NCI-H2171 (cell line): ENCODE measurements around the gene KIF22.
"Not testable (repeated sequence)": the region's sequence is repeated elsewhere in the genome, so short reads cannot be mapped to it uniquely, and the experiment has no call there.

ENCODE experiments used
- DNase-seq: peaks from one replicate; lab custom pipeline; 2025; lab: John Stamatoyannopoulos, UW

The KIF22 gene

GRCh38 chr16:29766571-29766970, 24.0 kb upstream of the KIF22 start:
- DNase-seq = no peak

- no peak for DNase-seq
These were observed 23.5 kb upstream of the KIF22 start for GRCh38 chr16:29767062-29767461.

DNA sequence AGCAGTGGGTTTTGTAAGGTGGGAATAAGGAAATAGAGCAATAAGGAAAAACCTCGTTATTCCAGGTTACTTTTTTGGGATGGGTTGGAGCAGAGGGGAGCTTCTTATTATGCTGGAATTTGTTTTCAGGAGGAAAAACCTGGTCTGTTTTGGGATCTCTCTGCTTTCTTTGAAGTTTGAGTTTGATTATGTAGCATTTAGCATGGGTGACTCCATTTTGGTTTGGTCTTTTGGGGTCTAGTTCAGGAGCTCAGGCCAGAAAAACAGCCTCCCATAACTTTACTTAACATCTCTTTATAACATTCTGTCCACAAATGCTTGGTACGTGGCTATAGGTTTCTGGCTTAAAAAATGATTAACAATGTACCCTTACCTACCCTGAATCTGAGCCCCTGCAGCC, 21.0 kb upstream of the KIF22 start:
- DNase-seq = no peak

DNA sequence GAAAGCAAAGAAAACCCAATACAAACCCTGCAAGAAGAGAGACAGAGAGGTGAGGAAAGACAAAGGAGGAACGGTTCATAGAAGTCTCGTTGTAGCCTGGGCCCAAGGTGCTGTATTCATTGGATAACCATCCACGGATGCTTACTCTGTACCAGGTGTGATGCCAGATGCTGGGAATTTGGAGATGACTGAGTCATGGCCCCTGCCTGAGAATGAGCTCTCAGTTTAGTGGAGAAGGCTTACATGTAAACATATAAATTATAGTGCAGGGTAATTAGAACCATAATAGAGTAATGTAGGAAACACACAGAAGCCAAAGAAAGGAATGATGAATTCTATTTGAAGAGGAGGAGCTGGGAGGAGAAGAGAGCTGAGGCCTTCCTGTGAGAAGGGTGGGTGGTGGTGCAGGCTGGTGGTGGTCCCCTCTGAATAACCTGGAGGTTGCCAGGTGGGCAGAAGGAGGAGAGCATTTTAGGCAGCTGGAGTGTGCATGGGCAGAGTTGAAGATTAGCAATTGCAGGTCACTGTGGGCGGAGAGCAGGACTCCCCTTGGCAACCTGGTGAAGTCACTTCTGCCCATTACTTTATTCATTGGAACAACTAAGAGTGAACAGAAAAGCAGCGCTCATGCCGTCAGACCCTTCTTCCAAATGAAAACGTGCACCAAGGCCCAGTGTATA, 20.2 kb upstream of the KIF22 start:
- peak; percentile 27 for DNase-seq

- not testable (repeated sequence) for DNase-seq
These were observed 18.2 kb upstream of the KIF22 start for GRCh38 chr16:29772330-29772729.

DNA sequence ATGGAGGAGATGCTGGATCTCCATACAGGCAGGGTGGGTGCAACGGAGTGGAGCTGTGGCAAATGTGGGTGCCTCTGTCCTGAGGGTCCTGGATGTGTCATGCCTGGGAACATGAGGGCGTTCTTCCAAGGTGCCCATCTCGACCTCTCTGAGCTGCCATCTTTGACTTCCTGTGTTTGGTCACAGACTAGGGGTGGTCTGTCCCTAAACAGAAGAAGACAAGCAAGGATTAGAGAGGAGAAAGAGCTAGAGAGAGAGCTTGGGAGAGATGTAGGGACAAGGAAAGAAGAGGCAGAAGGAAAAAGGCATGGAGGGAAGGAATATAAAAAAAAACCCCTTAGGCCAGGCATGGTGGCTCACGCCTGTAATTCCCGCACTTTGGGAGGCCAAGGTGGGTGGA, 15.8 kb upstream of the KIF22 start:
- no peak for DNase-seq

- DNase-seq = peak; percentile 54
These were observed 14.7 kb upstream of the KIF22 start for GRCh38 chr16:29775742-29776408.

- DNase-seq = no peak
These were observed 12.8 kb upstream of the KIF22 start, which contains the start of gene ZG16 for GRCh38 chr16:29777576-29778350. TSS of gene ZG16 (plus strand) at chr16:29778256. CDS start at chr16:29779267, 1,011 bp downstream.

GRCh38 chr16:29779474-29779873, 11.1 kb upstream of the KIF22 start:
- DNase-seq = no peak

DNA sequence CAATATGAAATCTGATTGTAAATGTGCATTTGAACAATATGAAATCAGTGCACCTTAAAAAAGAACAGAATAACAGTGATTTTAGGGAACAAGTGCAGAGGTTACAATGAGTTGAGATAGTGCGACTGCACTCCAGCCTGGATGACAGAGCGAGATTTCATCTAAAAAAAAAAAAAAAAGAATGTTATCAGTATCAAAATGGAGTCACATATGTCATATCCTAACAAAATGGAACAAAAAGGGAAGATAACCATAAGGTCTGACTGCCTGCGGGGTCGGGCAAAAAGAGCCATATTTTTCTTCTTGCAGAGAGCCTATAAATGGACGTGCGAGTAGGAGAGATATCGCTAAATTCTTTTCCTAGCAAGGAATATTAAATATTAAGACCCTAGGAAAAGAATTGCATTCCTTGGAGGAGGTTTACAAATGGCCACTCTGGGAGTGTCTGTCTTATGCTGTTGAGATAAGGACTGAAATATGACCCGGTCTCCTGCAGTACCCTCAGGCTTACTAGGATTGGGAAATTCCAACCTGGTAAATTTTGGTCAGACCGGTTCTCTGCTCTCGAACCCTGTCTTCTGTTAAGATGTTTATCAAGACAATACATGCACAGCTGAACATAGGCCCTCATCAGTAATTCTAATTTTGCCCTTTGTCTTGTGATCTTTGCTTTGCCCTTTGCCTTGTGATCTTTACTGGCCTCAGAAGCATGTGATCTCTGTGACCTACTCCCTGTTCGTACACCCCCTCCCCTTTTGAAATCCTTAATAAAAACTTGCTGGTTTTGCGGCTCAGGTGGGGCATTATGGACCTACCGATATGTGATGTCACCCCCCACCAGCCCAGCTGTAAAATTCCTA, 7.2 kb upstream of the KIF22 start:
- not testable (repeated sequence) for DNase-seq

- DNase-seq = no peak
These were observed 6.4 kb upstream of the KIF22 start for GRCh38 chr16:29784157-29784556.

GRCh38 chr16:29784901-29785500, 5.5 kb upstream of the KIF22 start:
- DNase-seq = no peak

- DNase-seq = not testable (repeated sequence)
These were observed 3.4 kb upstream of the KIF22 start for GRCh38 chr16:29787155-29787554.

DNA sequence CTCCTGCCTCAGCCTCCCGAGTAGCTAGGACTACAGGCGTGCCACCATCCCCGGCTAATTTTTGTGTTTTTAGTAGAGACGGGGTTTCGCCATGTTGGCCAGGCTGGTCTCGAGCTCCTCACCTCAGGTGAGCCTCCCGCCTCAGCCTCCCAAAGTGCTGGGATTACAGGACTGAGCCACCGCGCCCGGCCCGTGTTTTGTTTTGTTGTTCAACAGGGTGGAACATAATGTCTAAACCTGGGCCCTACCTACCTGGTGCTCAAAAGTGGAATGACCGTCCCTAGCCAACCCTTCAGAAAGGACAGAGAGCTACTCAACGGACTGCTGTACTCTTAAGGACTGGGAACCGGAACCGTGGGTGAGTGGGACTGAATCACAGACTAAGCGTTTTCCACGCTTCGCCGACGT, 772 bp upstream of the KIF22 start:
- no peak for DNase-seq

DNA sequence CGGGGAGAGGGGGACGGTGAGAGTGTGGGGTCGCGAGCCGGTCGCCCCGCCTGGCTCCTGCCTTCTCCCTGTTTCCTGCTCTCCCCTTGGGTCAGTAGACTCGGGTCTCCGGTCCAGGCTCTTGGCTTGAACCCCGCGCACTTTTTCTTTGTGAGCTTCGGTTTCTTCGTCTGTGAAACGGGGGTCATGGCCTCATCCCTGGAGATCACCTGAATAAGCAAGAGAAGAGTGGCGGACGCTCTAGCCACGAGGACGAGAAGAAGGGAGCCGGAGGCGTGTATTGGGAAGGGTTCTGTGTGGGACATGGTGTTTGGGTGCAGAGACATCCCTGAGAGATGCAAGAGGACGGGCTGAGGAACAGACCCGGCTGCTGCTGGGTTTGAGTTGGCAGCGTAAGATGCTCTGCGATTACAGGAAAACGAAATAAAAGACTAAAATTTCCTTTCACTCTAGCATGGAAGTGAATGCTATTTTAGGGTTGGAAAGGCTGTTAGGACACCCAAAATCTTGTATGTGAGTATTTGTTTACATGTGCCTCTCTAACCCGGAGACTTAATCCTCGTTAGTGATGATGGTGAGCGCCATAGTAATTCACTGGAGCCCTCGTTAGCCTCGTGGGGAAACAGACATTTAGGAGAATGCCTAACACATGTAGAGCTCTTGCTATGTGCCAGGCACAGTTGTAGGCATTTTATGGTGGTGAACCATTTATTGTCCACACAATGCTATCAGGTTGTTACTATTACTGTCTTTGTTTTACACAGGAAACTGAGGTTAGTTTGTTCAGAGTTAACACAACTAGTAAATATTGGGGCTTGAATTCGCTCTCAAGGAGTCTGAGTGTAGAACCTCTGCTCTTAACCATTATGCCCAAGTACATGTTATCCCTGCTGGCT, 646 bp downstream of the KIF22 start:
- no peak for DNase-seq

GRCh38 chr16:29791845-29792807, 1.6 kb downstream of the KIF22 start:
- DNase-seq = no peak

DNA sequence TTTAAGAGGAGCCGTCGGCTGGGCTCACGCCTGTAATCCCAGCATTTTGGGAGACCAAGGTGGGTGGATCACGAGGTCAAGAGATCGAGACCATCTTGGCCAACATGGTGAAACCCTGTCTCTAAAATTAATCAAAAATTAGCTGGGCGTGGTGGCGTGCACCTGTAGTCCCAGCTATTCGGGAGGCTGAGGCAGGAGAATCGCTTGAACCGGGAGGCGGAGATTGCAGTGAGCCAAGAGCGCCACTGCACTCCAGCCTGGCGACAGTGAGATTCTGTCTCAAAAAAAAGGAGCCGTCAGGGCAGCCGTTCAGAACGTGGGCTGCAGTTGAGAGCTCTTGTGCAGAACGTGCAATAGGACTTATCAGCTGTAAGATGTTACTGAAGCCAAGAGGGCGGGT, 2.6 kb downstream of the KIF22 start:
- not testable (repeated sequence) for DNase-seq

DNA sequence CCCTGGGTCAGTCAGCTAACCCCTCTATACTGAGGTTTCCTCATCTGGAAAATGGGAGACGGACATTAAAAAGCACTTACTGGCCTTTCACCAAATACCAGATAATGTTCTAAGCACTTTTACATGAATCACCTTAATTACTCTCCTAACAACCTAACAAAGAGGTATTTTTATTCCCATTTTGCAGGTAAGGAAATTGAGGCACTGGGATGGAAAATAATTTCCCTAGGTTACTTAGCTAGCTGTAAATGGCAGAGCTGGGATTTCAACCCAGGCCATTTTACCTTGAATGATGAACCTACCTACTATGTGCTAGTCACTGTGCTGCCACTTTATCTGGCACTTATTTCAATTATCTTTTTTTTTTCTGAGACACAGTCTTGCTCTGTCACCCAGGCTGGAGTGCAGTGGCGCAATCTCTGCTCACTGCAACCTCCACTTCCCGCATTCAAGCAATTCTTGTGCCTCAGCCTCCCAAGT, 3.7 kb downstream of the KIF22 start:
- DNase-seq = no peak

- no peak for DNase-seq
These were observed 11.9 kb downstream of the KIF22 start for GRCh38 chr16:29802416-29802935.
